Uterus (tissue), 4 donors: Measurements from ENCODE around the gene CTTNBP2. TPM values are rescaled to one million over a fixed set of nuclear protein-coding genes. Genes with fewer than 3 reads are reported as not detected.

Experiments
- DNase-seq, 2 donors: peaks; one replicate each; pipeline ENCODE4 v3.0.0-alpha.2; 2019 to 2020
- H3K27ac ChIP-seq, 2 donors: fragments of 200-600 bp; sonication (generic); 1 replicate in 1 of 2; 2 replicates in 1 of 2; pipeline ENCODE4 v1.5.1; 2016 to 2018
- H3K27me3 ChIP-seq, 2 donors: fragments of 200-600 bp; sonication (generic); one replicate each; pipeline ENCODE4 v1.5.1; 2018 to 2019; ENCODE audit warnings: control low read depth in 1 of 2
- H3K36me3 ChIP-seq, 2 donors: fragments of 200-600 bp; sonication (generic); one replicate each; pipeline ENCODE4 v1.5.1; 2019; ENCODE audit warnings: control low read depth in 1 of 2
- H3K4me1 ChIP-seq, 2 donors: fragments of 200-600 bp; sonication (generic); one replicate each; pipeline ENCODE4 v1.5.1; 2018 to 2019; ENCODE audit warnings: control low read depth in 1 of 2
- H3K4me3 ChIP-seq, 2 donors: fragments of 200-600 bp; sonication (generic); 1 replicate in 1 of 2; 2 replicates in 1 of 2; pipeline ENCODE4 v1.5.1; 2018 to 2019; ENCODE audit warnings: mild to moderate bottlenecking in 1 of 2
- H3K9me3 ChIP-seq, 2 donors: fragments of 200-600 bp; sonication (generic); one replicate each; pipeline ENCODE4 v1.5.1; 2019; ENCODE audit warnings: control low read depth in 1 of 2
- CTCF ChIP-seq, 4 experiments: fragments of 200-600 bp in 2 of 4; fragments of 450-650 bp in 2 of 4; sonication (generic) in 2 of 4; IDR thresholded peaks; one replicate each; pipeline ENCODE4 v1.5.1; 2016 to 2019; ENCODE audit warnings: antibody characterized with exemption in 4 of 4, mild to moderate bottlenecking in 2 of 4, moderate library complexity in 1 of 4
- POLR2A ChIP-seq, 2 donors: fragments of 450-650 bp; IDR thresholded peaks; one replicate each; pipeline ENCODE4 v1.6.1; 2016; ENCODE audit warnings: antibody characterized with exemption in 2 of 2, mild to moderate bottlenecking in 1 of 2, moderate library complexity in 1 of 2
- intact Hi-C: fragments of 100-400 bp; cut with DNase I; formaldehyde crosslinking; loops from one replicate; pipeline ENCODE4 v1.15.1; 2023; ENCODE audit warnings: low total_unique reads
- total RNA-seq, 4 donors: library from RNA; depleted of rRNA in 3 of 4; stranded (reverse); fragments of >200 nt in 3 of 4; gene quantifications; one replicate each; pipeline versions ENCODE4 v1.1.0 to v1.2.4, GENCODE V29; 2014 to 2023
- donor health status: DM: yes; HTN: yes; CAD: no.

Gene CTTNBP2
- total RNA-seq, 4 donors from 2014 or later: 16.4 to 87.9 (median 35.0) TPM

DNA sequence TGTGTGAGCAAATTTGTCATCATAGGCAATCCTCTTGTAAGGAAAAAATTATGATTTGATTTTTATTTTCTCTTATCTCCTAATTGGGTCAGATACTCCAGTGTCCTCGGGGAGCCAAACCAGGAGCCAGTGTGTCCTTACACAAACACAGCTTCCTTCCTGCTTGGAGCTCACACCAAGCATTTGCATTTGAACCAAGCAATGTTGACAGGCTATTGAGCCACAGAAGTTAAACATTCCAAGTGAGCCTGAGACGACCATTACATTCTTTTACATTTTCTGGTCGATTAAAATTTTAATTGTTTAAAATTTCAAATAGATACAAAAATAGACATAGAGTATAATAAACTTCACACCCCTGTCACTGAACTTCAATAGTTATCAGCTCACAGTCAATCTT is 198.6 kb downstream of the CTTNBP2 start:
- H3K9me3 ChIP-seq: no peaks in the 10 kb centered on the region
- H3K27me3 ChIP-seq: no peaks in the 10 kb centered on the region
- H3K27ac ChIP-seq: no peak overlapping the region
- intact Hi-C loops: no loop called here
- no peak overlapping the region for H3K4me3 ChIP-seq
- TF ChIP-seq POLR2A (IDR thresholded peaks at IDR 0.05) (no peak), CTCF (IDR thresholded peaks at IDR 0.05) (no peak)
- no peaks in the 10 kb centered on the region for H3K36me3 ChIP-seq
- no peak for DNase-seq
- no peaks in the 10 kb centered on the region for H3K4me1 ChIP-seq

DNA sequence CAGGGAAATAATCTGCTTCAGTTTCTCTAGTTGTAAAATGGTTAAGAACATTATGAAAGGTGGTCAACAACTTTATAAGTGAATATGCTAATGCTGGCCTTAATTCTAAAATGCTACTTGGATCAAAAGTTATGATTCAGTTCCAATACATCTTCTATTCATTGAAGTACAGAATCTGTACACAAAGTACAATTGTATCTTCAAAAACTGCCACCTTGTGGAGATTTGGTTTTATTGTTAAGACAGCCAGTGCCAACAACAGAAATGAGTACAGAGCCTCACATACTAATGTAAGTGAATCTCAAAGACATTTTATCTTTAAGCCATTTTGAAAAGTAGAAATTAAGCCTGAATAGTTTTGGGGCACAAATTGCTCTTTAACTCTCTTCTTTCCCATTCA is 199.4 kb downstream of the CTTNBP2 start:
- intact Hi-C loops: no loop called here
- Histone ChIP-seq H3K36me3 (no peaks in the 10 kb centered on the region), H3K27ac (no peak overlapping the region), H3K27me3 (no peaks in the 10 kb centered on the region), H3K9me3 (no peaks in the 10 kb centered on the region), H3K4me3 (no peak overlapping the region), H3K4me1 (no peaks in the 10 kb centered on the region)
- DNase-seq: no peak
- no peak for TF ChIP-seq POLR2A (IDR thresholded peaks at IDR 0.05)
- no peak for TF ChIP-seq CTCF (IDR thresholded peaks at IDR 0.05)

DNA sequence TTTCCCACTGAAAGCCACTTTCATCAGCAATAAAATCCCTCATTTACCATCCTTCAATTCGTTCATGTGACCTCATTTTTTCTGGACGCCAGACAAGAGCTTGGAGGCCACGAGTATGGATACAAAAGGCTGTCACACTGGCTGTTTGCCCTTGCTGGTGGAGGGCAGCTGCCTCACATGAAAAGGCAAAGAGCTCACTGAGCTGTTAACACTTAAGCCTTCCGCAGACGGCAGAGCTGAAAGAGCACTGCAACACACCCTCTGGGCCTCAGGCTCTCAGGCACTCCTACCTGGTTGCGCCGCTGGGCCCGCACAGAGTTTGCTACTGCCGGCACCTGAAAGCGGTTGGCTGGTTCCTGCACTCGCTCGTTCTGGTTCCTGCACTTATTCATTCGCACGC is 199.9 kb downstream of the CTTNBP2 start:
- H3K27me3 ChIP-seq: no peaks in the 10 kb centered on the region
- H3K36me3 ChIP-seq: no peaks in the 10 kb centered on the region
- H3K4me1 ChIP-seq: no peaks in the 10 kb centered on the region
- intact Hi-C loops: no loop called here
- no peaks in the 10 kb centered on the region for H3K9me3 ChIP-seq
- H3K4me3 ChIP-seq: no peak overlapping the region
- H3K27ac ChIP-seq: no peak overlapping the region
- TF ChIP-seq CTCF (IDR thresholded peaks at IDR 0.05): no peak
- no peak for TF ChIP-seq POLR2A (IDR thresholded peaks at IDR 0.05)
- no peak for DNase-seq

DNA sequence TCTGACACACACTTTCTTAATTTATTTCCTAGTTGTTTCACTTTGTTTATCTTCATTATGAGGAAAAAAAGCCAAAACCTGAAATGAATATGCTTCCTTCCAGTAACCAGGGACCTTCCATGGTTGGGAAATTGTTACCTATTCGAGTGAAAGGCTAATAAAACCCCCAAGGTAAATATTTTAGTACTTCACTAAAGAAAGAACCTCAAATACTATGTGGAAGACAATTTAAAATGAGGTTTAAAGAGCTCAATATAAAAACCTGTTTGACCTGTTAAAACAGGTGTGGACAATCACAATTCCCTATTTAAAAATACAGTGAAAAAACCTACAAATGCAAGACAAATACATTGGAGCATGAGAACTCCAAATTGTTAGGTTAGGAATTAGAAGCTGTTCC is 200.8 kb downstream of the CTTNBP2 start:
- Histone ChIP-seq H3K27ac (no peak overlapping the region), H3K36me3 (no peaks in the 10 kb centered on the region), H3K4me3 (no peak overlapping the region), H3K4me1 (no peaks in the 10 kb centered on the region), H3K27me3 (no peaks in the 10 kb centered on the region), H3K9me3 (no peaks in the 10 kb centered on the region)
- TF ChIP-seq CTCF (IDR thresholded peaks at IDR 0.05): no peak
- TF ChIP-seq POLR2A (IDR thresholded peaks at IDR 0.05): no peak
- DNase-seq: no peak
- intact Hi-C loops: no loop called here

DNA sequence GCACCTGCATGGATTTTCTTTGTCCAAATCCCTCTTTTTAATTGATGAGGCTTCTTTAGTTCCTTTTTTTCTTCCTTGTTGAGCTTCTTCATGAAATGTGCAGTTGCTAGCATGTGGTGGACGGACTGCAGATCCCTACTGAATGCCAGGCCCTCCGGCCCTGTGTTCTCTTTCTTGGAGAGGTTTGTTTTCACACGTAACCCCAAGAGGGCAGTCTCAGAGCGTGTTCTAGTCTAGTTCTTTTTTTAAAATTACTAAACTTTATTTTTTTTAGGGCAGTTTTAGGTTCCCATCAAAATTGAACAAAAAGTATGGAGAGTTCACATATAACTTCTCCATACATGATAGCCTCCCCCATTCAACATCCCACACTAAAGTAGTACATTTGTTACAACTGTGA is 203.4 kb downstream of the CTTNBP2 start:
- no peak for DNase-seq
- H3K4me3 ChIP-seq: no peak overlapping the region
- no peaks in the 10 kb centered on the region for H3K4me1 ChIP-seq
- H3K27me3 ChIP-seq: no peaks in the 10 kb centered on the region
- intact Hi-C loops: no loop called here
- no peaks in the 10 kb centered on the region for H3K9me3 ChIP-seq
- H3K27ac ChIP-seq: no peak overlapping the region
- H3K36me3 ChIP-seq: no peaks in the 10 kb centered on the region
- TF ChIP-seq POLR2A (IDR thresholded peaks at IDR 0.05): no peak
- peak in 1 of 4 experiments; percentile 22 for TF ChIP-seq CTCF (IDR thresholded peaks at IDR 0.05)
